ENCODE data around the gene NOVA2.
"Not testable (repeated sequence)": the region's sequence is repeated elsewhere in the genome, so short reads cannot be mapped to it uniquely, and the experiment has no call there.

NOVA2 gene

DNA sequence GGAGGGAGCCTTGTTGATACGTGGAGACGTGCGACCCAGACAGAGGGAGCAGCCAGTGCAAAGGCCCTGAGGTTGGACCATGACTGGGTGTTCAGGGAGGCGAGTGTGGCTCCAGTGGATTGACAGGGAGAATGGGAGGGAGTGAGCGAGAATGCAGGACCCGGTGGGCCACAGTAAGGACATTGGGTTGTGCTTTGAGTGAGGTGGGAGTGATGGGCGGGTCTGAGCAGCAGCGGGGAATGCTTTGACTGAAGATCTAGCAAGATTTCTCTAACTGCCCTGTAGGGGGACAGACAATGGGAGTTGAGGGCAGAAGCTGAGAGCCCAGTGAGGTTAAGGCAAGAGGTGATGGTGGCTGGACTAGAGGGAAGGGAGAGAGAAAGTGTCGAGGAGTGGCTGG, 51.4 kb downstream of the NOVA2 start:
- no peak for DNase-seq (ENCODE audit: low read depth)

DNA sequence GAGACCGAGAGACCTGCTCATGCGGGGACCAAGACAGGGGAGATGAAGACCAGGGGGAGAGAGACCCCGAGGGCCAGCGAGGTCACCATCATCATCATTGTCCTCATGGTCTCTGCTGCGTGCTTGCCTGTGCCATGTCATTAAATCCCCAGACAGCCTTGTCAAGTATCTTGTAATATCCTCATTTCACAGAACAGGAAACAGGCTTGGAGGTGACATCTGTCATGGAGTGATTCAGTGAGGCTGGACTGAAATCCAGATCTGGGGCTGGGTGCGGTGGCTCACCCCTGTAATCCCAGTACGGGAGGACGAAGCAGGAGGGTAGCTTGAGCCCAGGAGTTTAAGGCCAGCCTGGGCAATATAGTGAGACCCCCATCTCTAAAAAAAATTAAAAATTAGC, 53.2 kb downstream of the NOVA2 start:
- no peak for DNase-seq (ENCODE audit: low read depth)

DNA sequence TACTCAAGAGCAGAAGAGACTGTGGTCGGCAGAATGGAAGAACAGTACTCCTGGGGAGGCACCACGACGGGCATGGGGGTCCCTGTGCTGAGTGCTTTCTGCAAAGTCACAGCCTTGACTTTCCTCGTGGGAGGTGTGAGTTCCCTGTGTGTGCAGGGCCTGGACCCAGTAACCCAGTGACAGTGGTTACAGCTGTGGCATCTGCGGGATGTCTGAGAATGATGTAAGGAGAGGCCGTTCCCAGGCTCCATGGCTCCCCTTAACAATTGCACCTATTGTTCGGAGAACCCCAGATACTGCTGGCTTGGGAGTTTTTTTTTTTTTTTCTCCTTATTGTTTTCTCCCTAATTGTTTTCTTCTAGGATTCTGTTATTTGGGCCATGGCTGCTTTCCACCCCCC, 54.0 kb downstream of the NOVA2 start:
- no peak for DNase-seq (ENCODE audit: low read depth)

DNA sequence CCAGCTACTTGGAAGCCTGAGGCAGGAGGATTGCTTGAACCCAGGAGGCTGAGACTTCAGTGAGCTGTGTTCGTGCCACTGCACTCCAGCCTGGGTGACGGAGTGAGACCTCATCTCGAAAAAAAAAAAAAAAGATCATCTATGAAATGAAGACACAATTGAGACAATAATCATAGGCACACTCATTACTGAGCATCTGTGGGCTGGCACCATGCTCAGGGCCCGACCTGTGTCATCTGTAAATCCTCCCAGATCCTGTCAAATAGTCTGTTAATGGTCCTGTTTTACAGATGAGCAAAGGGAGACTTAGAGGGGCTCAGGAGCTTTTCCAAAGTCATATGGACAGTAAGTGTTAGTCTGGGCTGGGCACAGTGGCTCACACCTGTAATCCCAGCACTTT, 54.9 kb downstream of the NOVA2 start:
- DNase-seq (ENCODE audit: low read depth), result no peak

DNA sequence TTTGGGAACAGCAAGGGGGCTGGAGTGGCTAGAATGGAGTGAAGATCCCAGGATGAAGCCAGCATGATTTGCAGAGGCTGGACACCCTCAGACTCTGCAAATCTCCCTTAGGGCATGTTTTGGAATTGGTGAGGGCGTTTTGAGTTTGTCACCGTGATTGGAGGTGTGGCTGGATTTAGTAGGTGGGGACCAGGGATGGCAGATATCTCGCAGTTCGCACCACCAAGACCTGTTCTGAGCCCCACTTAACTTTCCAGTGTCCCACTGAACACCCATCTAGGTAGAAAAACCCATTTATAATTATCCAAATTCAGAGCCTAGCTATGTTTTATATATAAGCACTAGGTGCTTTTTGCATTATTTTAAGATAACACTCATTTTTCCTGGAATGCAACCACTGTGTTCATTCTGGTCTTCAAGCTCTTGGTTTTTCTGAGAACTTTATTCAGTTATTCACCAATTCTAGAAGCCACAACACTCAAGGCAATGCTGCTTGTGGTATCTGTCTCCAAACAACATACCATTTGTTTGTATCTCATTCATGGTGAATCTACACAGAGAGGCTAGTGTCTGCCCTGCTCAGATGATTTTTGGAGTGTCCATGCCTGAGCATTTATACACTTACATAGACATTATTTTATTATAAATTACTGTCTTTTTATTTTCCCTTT, 56.1 kb downstream of the NOVA2 start:
- no peak for DNase-seq (ENCODE audit: low read depth)

DNA sequence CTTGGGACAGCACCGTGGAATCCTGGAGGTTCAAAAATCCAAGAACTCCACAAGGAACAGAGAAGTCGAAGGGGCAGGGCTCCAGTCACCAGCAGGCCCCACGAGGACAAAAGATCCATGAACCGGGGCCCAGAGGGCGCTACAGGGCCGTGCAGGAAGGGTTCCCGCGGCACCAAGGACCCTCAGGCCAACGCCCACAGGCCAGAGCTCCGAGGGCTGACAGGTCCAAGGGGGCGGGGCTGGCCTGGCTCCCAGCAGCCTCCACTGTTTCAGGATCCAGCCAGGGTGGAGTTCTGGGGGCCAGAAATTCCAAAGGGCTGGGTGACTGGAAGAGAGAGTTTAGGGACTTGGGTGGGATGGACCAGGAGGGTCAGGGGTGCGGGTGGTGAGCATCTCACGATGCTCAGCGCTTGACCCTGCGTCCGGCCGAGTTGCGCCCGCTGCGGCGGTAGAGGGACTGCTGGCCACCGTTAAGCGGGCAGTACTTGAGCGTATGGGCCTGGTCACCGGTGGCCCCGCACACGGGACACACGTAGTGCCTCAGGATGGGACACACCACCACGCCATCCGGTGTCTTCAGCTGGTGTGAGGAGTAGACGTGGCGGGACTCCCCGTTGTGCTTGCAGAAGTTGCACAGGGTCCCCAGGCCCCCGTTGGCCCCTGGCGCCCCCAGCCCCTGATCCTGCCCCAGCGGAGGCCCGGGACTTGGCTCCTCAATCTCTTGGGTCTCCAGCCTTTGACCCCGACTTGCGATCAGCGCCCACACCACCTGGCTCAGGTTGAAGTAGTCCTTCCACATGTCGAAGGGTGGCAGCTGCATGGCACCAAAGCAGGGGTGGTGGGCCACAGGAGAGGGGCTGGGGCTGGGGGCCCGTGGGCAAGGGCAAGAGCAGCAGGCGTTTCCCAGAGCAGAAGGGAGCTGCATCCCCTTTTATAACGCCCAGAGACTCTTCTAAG, 59.5 kb downstream of the NOVA2 start, which contains the start of gene NANOS2:
Gene NANOS2, minus strand, starts transcription at position 905 of the 957 bp plus-strand sequence. Its CDS starts 85 bp downstream, at position 820.
- no peak for DNase-seq (ENCODE audit: low read depth)

DNA sequence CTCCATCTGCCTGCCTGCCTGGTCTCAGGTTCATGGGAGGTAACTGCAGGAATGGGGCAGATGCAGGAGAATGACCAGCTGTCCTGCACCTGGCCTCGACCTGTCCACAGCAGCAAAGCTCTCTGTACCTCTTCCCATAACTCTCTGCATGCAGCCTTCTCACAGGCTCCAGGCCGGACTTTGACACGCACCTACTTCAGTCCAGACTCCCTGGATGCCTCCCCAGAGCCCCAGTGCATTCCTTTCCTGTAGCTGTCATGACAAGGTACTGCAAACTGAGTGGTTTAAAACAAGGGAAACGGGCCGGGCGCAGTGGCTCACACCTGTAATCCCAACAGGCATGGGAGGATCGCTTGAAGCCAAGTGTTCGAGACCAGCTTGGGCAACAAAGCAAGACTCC, 62.4 kb downstream of the NOVA2 start:
- no peak for DNase-seq (ENCODE audit: low read depth)

DNA sequence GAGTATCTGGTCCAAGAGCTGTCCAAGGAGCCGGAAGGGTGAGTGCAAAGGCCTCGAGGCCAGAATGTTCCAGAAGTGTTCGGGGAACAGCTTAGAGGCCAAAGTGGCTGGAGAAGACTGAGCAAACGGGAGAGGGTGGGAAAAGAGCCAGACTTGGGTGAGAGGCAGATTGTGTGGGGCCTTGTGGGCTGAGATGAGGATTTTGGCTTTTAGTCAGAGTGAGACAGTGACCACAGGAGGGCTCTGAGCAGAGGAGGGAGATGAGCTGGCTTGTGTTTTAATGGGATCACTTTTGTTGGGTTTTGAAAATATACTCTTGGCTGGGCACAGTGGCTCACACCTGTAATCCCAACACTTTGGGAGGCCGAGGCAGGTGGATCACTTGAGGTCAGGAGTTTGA, 64.7 kb downstream of the NOVA2 start:
- no peak for DNase-seq (ENCODE audit: low read depth)

DNA sequence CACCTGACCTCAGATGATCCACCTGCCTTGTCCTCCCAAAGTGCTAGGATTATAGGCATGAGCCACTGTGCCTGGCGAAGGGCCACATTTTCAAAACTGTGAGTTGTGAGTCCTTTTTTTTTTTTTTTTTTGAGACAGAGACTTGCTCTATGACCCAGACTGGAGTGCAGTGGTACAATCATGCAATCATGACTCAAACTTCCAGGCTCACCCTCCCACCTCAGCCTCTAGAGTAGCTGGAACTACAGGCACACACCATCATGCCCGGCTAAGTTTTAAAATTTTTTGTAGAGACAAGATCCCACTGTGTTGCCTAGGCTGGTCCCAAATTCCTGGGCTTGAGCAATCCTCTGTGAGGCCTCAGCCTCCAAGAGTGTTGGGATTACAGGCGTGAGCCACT, 67.4 kb downstream of the NOVA2 start:
- DNase-seq (ENCODE audit: low read depth), result no peak

DNA sequence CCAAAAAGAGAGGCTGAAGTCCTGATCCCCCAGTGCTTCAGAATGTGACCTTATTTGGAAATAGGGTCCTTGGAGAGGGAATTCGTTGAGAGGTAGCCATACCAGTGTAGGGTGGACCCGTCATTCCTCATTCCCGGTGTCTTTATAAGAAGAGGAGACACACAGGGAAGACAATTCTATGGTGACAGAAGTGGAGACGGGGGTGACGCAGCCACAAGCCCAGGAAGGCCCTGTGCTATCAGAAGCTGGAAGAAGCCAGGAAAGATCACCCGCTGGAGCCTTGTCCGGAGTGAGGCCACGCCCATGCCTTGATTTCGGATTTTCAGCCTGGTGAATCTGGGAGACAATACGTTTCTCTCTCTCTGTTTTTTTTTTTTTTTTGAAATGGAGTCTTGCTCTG, 68.7 kb downstream of the NOVA2 start:
- no peak for DNase-seq (ENCODE audit: low read depth)

DNA sequence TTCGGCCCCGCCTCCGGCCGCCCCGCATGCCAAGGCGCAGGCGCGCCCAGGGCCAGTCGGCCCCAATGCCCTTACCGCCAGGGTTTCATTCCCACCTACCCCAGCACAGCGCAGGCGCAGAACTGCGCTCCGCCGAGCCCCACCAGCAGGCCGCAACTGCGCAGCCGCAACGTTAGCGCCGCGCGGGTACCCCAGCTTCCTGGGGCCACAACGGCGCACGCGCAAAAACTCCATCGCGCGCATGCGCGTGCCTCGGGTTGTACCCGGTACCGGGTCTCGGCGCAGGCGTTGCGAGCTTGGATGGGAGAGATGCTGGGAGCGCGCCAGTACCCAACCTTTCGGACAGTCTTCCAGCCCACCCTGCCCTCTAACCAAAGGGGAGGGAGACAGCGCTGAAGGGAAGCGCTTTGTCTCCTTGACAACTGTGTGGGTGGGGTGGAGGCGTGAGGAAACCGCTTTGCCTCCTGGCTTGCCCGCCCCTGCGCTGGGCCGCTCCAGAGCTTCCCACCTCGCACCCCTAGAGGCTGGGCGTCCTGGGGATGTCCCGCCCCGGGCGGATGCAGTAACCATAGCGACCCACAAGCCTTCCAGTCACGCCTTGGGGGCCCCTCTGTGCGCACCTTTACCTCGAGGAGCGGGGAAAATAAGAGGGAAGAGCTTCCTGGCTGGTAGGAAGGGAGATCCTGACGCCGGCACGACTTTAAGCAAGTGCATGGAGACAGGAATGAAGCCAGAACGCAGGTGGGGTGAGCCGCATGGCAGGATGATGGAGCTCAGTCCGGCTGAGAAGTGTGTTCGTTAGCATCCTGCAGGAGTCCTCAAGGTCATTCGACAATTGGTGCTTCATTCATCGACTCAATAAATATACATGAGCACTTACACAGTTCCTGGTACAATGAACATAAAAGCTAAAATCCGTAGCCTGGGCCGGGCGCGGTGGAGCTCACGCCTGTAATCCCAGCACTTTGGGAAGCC, 70.7 kb downstream of the NOVA2 start:
- peak; percentile 92 for DNase-seq (ENCODE audit: low read depth)

DNA sequence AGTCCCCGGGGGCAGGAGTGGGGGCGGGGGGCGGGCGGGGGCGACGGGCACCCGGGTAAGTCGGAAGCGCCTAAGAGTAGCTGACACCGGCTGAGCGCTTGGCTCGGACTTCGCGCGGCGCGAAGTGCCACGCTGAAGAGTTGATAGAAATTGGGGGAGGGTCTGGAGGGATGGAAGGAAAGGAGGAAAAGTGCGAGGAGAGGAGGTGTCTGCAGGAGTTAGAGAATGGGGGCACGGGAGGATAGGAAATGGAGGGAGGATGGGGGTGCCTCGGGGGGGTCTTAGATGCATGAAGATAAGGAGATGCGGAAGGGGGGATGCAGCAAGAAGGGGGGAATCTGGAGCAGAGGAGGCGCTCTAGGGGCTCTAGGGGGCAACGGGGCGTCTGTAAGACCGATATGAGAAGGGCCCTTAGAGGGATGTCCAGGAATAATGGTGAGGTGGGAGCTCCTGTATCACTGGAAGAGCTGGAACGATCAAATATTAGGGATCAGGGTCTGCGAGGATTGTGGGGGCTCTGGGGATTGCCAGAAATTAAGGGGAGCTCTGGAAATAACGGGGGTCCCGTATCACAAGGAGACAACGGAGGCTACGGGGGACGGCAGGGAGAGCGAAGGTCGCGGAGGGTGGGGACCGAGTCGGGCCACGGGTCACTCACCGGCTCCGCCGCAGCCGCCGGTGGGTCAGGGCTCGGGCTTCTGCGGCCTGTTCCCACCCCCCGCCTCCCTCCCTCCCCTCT, 71.6 kb downstream of the NOVA2 start, which contains the start of gene MYPOP:
Gene MYPOP, minus strand, starts transcription at position 702 of the 739 bp plus-strand sequence. CDS start 840 bp downstream, outside the sequence.
- no peak for DNase-seq (ENCODE audit: low read depth)

DNA sequence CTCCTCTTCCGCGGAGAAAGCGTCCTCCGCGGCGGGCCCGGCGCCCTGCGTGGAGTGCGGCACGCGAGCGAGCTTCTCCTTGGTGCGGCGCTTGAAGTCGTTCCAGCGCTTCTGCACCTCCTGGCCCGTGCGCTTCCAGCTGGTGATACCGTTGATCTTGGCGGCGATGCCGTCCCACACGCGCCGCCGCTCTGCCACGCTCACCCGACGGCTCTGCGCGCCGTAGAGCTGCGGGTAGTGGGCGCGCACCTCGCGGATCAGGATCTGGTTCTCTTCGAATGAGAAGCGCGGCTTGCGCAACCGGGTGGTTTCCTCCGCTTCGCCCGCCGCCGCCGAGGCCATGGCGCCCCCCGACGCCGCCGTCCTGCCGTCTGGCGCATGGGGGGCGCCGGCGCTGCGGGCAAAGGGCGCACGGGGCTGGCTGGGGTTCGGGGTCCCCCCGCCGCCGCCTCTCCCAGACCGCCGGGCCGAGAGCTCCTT, 72.2 kb downstream of the NOVA2 start:
- DNase-seq (ENCODE audit: low read depth), result no peak

DNA sequence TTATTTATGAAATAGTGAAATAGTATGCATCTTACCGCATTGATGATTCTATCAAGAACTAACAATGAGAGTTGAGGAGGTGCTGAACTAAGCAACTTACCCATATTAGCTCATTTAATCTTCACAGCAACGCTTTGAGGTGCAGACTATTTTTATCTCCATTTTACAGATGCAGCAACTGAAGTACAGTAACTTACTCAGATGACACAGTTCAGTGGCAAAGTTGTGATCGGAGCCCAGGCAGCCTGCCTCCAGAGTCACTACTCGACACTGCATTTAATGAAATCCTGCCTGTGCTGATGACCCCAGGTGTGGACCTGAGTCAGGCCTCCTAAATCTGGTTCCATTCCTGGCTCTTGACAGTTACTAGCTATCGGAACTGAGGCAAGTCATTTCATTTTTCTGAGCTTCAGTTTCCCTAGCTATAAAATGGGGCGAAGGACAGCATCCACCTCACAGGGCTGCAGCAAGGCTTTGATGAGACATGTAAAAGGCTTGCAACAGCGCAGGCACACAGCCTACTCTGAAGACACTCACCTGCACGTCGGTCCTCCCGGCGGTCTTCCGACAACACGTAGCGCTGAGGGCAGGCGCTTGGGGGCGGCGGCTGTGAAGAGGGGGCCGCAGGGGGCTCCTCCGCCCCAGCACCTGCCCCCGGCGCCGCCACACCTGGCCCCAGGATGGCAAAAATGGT, 72.8 kb downstream of the NOVA2 start:
- no peak for DNase-seq (ENCODE audit: low read depth)

DNA sequence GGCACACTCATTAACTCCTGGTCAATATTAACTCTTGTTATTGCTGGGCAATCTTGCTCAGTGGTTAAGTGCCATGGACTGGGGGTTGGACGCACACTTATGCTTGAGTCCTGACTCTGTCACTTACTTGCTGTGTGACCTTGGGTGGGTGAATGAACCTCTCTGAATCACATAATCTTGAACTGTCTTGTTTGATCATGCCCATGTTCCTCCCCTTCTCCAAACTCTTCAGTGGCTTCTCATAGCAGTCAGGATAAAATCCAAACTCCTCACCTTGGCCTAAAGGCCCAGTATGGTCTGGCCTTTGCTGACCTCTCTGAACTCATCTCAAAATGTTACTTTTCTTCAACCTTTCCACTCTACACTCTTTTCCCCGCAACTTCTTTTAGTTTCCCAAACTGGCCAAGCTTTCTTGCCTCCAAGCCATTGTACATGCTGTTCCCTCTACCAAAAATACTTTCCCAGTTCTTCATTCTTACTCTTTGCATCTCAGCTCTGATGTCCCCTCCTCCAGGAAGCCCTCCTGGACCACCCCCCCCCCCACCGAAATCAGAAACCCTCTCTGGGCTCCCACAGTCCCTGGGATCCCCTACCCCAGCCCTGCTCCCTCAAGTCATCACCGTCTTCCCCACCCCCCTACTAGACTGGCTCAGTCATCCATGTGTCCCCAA, 73.6 kb downstream of the NOVA2 start:
- DNase-seq (ENCODE audit: low read depth), result no peak

DNA sequence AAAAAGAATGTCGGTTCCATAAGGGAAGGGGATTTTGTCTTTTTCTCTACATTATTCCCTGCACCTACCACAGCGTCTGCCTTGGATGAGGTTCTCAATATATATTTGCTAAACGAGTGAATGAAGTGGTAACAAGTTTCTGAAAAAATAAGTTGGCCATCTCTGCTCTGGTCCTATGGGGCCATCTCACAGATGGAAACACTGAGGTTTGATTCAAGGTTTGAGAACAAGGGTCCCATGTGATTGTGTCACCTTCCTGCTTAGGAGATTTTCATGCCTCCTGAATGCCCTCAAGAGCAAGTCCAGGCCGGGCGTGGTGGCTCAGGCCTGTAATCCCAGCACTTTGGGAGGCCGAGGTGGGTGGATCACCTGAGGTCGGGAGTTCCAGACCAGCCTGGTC, 74.4 kb downstream of the NOVA2 start:
- DNase-seq (ENCODE audit: low read depth), result no peak

DNA sequence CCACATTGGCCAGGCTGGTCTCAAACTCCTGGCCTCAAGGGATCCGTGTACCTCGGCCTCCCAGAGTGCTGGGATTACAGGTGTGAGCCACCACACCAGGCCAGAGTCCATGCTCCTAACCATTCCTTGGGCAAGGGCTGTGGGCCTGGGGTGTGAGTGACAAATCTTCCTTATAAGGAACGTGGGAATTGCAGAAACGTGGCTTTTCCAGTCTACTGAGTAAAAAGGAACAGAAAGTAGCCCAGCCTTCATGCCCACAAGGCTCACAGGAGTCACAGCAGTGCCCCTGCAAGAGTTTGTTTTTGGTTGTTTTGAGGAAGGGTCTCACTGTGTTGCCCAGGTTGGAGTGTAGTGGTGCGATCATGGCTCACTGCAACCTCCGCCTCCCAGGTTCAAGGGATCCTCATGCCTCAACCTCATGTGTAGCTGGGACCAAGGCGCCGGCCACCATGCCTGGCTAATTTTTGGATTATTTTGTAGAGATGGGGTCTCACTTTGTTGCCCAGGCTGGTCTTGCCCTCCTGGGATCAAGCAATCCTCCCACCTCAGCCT, 76.3 kb downstream of the NOVA2 start:
- DNase-seq (ENCODE audit: low read depth), result no peak

DNA sequence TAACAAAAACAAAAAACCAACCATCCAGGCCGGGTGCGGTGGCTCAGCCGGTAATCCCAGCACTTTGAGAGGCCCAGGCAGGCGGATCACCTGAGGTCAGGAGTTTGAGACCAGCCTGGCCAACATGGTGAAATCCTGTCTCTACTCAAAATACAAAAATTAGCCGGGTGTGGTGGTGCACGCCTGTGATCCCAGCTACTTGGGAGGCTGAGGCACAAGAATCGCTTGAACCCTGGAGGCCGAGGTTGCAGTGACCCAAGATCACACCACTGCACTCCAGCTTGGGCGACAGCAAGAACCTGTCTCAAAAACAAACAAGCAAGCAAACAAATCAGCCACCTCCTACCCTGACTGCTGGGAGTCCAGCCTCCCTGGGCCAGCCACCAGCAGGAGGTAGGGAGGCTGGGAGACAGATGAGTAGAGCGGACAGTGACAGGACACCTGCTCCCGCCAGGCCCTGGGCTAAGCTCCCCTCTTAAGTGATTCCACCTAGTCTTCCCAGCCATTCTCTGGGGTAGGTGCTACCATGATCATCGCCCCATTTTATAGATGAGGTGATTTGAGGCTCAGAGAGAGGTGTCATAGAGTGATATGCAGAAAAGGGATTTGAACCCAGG, 77.6 kb downstream of the NOVA2 start:
- DNase-seq (ENCODE audit: low read depth), result not testable (repeated sequence)

DNA sequence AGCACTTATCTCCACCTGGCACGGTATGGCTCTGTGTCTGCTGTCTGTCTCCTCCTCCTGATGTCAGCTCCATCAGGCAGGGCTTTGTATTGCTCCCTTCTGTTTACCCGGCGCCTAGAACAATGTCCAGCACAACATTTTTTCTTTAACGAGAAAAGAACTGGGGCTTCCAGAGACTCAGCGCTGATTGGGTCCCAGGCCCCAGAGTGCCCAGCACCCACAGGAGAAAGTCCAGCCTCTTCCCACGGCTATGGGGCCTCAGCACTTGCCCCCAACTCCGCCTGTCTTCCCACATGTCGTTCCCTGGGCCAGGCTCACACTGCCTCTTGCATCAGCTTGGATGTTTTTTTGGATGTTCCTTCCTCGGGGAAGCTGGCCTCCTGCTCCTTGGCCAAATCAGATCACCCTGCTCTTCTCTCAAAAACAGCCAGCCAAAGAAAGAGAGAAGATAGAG, 78.1 kb downstream of the NOVA2 start:
- no peak for DNase-seq (ENCODE audit: low read depth)
